ENCODE data around the gene CADM1. TPM values are rescaled to one million over a fixed set of nuclear protein-coding genes. Genes with fewer than 3 reads are reported as not detected.

Gene CADM1
- total RNA-seq, 1 experiment from 2014 or later, result 0.79 TPM

- H3K79me2 ChIP-seq (ENCODE audit: insufficient read depth, low read length), result no peaks in the 10 kb centered on the region
- intact Hi-C loops (cut with micrococcal nuclease), result no loop called here
- no peaks in the 10 kb centered on the region for H3K36me3 ChIP-seq (ENCODE audit: control insufficient read depth in 1 of 2, insufficient read depth in 2 of 2, low read length in 2 of 2)
- no peak overlapping the region for H3K27ac ChIP-seq (ENCODE audit: low read depth, low read length)
- no peak overlapping the region for H3K4me3 ChIP-seq (replicated peaks in 1 of 2; ENCODE audit: low read depth in 1 of 2, low read length in 2 of 2)
- H3K27me3 ChIP-seq (ENCODE audit: insufficient read depth, low read length), result no peaks in the 10 kb centered on the region
- no peaks in the 10 kb centered on the region for H4K20me1 ChIP-seq (ENCODE audit: insufficient read depth)
- no peak overlapping the region for H3K4me2 ChIP-seq (ENCODE audit: low read length)
- TF ChIP-seq JUND (IDR thresholded peaks at IDR 0.05) (no peak), ZFX (IDR thresholded peaks at IDR 0.05) (no peak), EZH2phosphoT487 (IDR thresholded peaks at IDR 0.05; ENCODE audit: borderline replicate concordance) (no peak), MAX (IDR thresholded peaks at IDR 0.05) (no peak), SP1 (IDR thresholded peaks at IDR 0.05; ENCODE audit: low read depth) (no peak), FOSL1 (IDR thresholded peaks at IDR 0.05; ENCODE audit: low read depth) (no peak), REST (IDR thresholded peaks at IDR 0.05; ENCODE audit: low read depth) (no peak)
- BruUV-seq (replicated peaks), result no TSS peak
- ATAC-seq, result no peak
- RAD21 ChIA-PET (ENCODE audit: low non-redundant PET in 1 of 2, low total read pairs in 2 of 2, uncharacterized antibody in 2 of 2, unreplicated experiment in 2 of 2), result no interaction called here
- CTCF ChIA-PET, result no interaction called here
- H2AFZ ChIP-seq (ENCODE audit: low read depth, low read length, poor library complexity, severe bottlenecking), result no peak overlapping the region
- POLR2A ChIA-PET, result no interaction called here
- H3K4me1 ChIP-seq (ENCODE audit: control insufficient read depth in 1 of 2, insufficient read depth in 2 of 2, low read length in 2 of 2), result no peaks in the 10 kb centered on the region
- DNase-seq (ENCODE audit: low read depth, low spot score), result no peak
- no peak overlapping the region for H3K9ac ChIP-seq (ENCODE audit: low read length)
- no peaks in the 10 kb centered on the region for H3K9me2 ChIP-seq (ENCODE audit: insufficient read depth)
- peaks cover 0 to 37% of the 10 kb centered on the region in 2 experiments; a peak in 2 of 4 replicates for H3K9me3 ChIP-seq (ENCODE audit: control insufficient read depth in 1 of 2, insufficient read depth in 1 of 2, low read depth in 1 of 2, low read length in 2 of 2)
These were observed 58.0 kb downstream of the CADM1 start for GRCh38 chr11:115446214-115446613.

GRCh38 chr11:115444542-115444941 lies 59.7 kb downstream of the CADM1 start:
- H4K20me1 ChIP-seq (ENCODE audit: insufficient read depth), result no peaks in the 10 kb centered on the region
- no peak overlapping the region for H3K9ac ChIP-seq (ENCODE audit: low read length)
- no peak overlapping the region for H3K4me3 ChIP-seq (replicated peaks in 1 of 2; ENCODE audit: low read depth in 1 of 2, low read length in 2 of 2)
- no peaks in the 10 kb centered on the region for H3K9me2 ChIP-seq (ENCODE audit: insufficient read depth)
- H2AFZ ChIP-seq (ENCODE audit: low read depth, low read length, poor library complexity, severe bottlenecking), result no peak overlapping the region
- no peaks in the 10 kb centered on the region for H3K4me1 ChIP-seq (ENCODE audit: control insufficient read depth in 1 of 2, insufficient read depth in 2 of 2, low read length in 2 of 2)
- DNase-seq (ENCODE audit: low read depth, low spot score) (no peak), ATAC-seq (no peak)
- H3K4me2 ChIP-seq (ENCODE audit: low read length), result no peak overlapping the region
- no TSS peak for BruUV-seq (replicated peaks)
- no peak overlapping the region for H3K27ac ChIP-seq (ENCODE audit: low read depth, low read length)
- ChIA-PET CTCF (no interaction called here), POLR2A (no interaction called here), RAD21 (ENCODE audit: low non-redundant PET in 1 of 2, low total read pairs in 2 of 2, uncharacterized antibody in 2 of 2, unreplicated experiment in 2 of 2) (no interaction called here)
- no peaks in the 10 kb centered on the region for H3K79me2 ChIP-seq (ENCODE audit: insufficient read depth, low read length)
- no peaks in the 10 kb centered on the region for H3K27me3 ChIP-seq (ENCODE audit: insufficient read depth, low read length)
- H3K36me3 ChIP-seq (ENCODE audit: control insufficient read depth in 1 of 2, insufficient read depth in 2 of 2, low read length in 2 of 2), result no peaks in the 10 kb centered on the region
- H3K9me3 ChIP-seq (ENCODE audit: control insufficient read depth in 1 of 2, insufficient read depth in 1 of 2, low read depth in 1 of 2, low read length in 2 of 2), result peaks cover 0 to 42% of the 10 kb centered on the region in 2 experiments; a peak in 2 of 4 replicates
- intact Hi-C loops (cut with micrococcal nuclease), result no loop called here
- TF ChIP-seq FOSL1 (IDR thresholded peaks at IDR 0.05; ENCODE audit: low read depth) (no peak), ATF3 (IDR thresholded peaks at IDR 0.05) (no peak), EZH2phosphoT487 (IDR thresholded peaks at IDR 0.05; ENCODE audit: borderline replicate concordance) (no peak), ELF1 (IDR thresholded peaks at IDR 0.05; ENCODE audit: borderline replicate concordance, low read depth) (no peak), SRF (IDR thresholded peaks at IDR 0.05; ENCODE audit: low read depth) (no peak), YY1 (IDR thresholded peaks at IDR 0.05; ENCODE audit: extremely low read depth, insufficient replicate concordance, low read depth, low read length) (no peak), CTCF (IDR thresholded peaks at IDR 0.05 in 2 of 3, conservative IDR thresholded peaks at IDR 0.05 in 1 of 3; ENCODE audit: borderline replicate concordance in 1 of 3, insufficient read depth in 1 of 3, low read depth in 2 of 3, low read length in 2 of 3) (no peak), ZNF274 (IDR thresholded peaks at IDR 0.05; ENCODE audit: low read depth, low read length) (no peak), CEBPB (IDR thresholded peaks at IDR 0.05; ENCODE audit: low read depth) (no peak)

Measured in HCT116 (cell line).